ENCODE data around the gene SLC1A3.

GRCh38 chr5:36705055-36705454, 98.6 kb downstream of the SLC1A3 start:
- TF ChIP-seq CTCF (IDR thresholded peaks at IDR 0.05; ENCODE audit: low read depth, low read length): no peak
- no peak for TF ChIP-seq EZH2phosphoT487 (IDR thresholded peaks at IDR 0.05; ENCODE audit: low read depth)

All from OCI-LY3 (cell line).